OCI-LY3 (cell line): Measurements from ENCODE around the gene NCR2.

Experiments used
- H2AFZ ChIP-seq: fragments of 200-600, 300-600 bp; shearing (Covaris generic); 2 replicates; pipeline ENCODE4 v1.6.0; 2014; ENCODE audit warnings: antibody characterized with exemption, low read depth, low read length
- H3K27ac ChIP-seq: fragments of 200-600, 300-600 bp; sonication (generic); 2 replicates; pipeline ENCODE4 v1.5.1; 2014; ENCODE audit warnings: mild to moderate bottlenecking, low read length, moderate library complexity, mixed read lengths
- H3K27me3 ChIP-seq: fragments of 200-600, 300-600 bp; sonication (generic); 2 replicates; pipeline ENCODE4 v1.6.1; 2014; ENCODE audit warnings: low read depth, low read length, mixed read lengths
- H3K36me3 ChIP-seq: fragments of 200-600, 300-600 bp; sonication (generic); replicated peaks from 2 replicates; pipeline ENCODE3; 2014; ENCODE audit warnings: low read depth, low read length, mixed read lengths
- H3K4me1 ChIP-seq: fragments of 300-600, 200-600 bp; sonication (generic); 2 replicates; pipeline ENCODE4 v1.6.1; 2014; ENCODE audit warnings: low read length, mixed read lengths
- H3K4me2 ChIP-seq: fragments of 200-600, 300-600 bp; sonication (generic); 2 replicates; pipeline ENCODE4 v1.6.1; 2014; ENCODE audit warnings: low read length, mixed read lengths
- H3K4me3 ChIP-seq: fragments of 300-600, 200-600 bp; sonication (generic); 2 replicates; pipeline ENCODE4 v1.5.1; 2014; ENCODE audit warnings: antibody characterized with exemption, mild to moderate bottlenecking, low read length, moderate library complexity
- H3K79me2 ChIP-seq: fragments of 300-600, 200-600 bp; shearing (Covaris generic); 2 replicates; pipeline ENCODE4 v1.6.1; 2014; ENCODE audit warnings: mild to moderate bottlenecking, low read length, mixed read lengths
- H3K9ac ChIP-seq: fragments of 300-600, 200-600 bp; shearing (Covaris generic); 2 replicates; pipeline ENCODE4 v1.6.0; 2014; ENCODE audit warnings: mild to moderate bottlenecking, low read length, moderate library complexity
- H3K9me3 ChIP-seq: fragments of 200-600, 300-600 bp; shearing (Covaris generic); 2 replicates; pipeline ENCODE4 v1.6.1; 2014; ENCODE audit warnings: low read length, mixed read lengths; ENCODE audit not compliant: insufficient read depth
- H4K20me1 ChIP-seq: fragments of 200-600, 300-600 bp; sonication (generic); 2 replicates; pipeline ENCODE4 v1.6.1; 2016; ENCODE audit warnings: low read length, mixed read lengths; ENCODE audit not compliant: insufficient read depth
- CTCF ChIP-seq: fragments of 200-600, 300-600 bp; sonication (generic); IDR thresholded peaks from 2 replicates; pipeline ENCODE4 v1.5.1; 2014; ENCODE audit warnings: antibody characterized with exemption, low read length, low read depth
- EZH2phosphoT487 ChIP-seq: fragments of 200-600 bp; shearing (Covaris generic); IDR thresholded peaks from 2 replicates; pipeline ENCODE4 v1.6.1; 2018; ENCODE audit warnings: antibody characterized with exemption, mixed run types, low read depth

Gene NCR2

DNA sequence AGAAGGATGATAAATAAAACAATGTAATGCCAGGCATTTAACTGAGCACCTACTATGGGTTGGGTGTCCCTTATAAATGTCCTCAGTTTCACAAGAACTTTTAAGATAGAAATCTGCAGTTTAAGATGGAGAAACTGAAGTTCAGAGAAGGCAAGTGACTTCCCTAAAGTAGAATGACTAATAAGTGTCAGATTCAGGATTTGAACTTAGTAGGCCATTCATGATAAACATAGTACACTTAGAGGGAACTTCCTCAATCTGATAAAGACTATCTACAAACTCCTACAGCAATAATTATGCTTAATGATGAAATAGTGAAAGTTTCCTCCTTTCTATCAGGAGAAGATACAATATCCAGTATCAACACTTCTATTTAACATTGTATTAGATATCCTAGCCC lies 43.9 kb downstream of the NCR2 start:
- H3K9me3 ChIP-seq, result no peaks in the 10 kb centered on the region
- no peak overlapping the region for H3K4me2 ChIP-seq
- H3K4me1 ChIP-seq, result no peaks in the 10 kb centered on the region
- no peak overlapping the region for H2AFZ ChIP-seq
- H4K20me1 ChIP-seq, result no peaks in the 10 kb centered on the region
- TF ChIP-seq EZH2phosphoT487 (no peak), CTCF (no peak)
- no peak overlapping the region for H3K9ac ChIP-seq
- no peaks in the 10 kb centered on the region for H3K79me2 ChIP-seq
- no peak overlapping the region for H3K4me3 ChIP-seq
- H3K27ac ChIP-seq, result no peak overlapping the region
- H3K27me3 ChIP-seq, result peaks cover 56% of the 10 kb centered on the region
- no peaks in the 10 kb centered on the region for H3K36me3 ChIP-seq

GRCh38 chr6:41386594-41386993 lies 51.2 kb downstream of the NCR2 start:
- Histone ChIP-seq H3K27me3 (peaks cover 77% of the 10 kb centered on the region), H2AFZ (no peak overlapping the region), H3K9me3 (no peaks in the 10 kb centered on the region), H3K4me2 (no peak overlapping the region), H3K79me2 (no peaks in the 10 kb centered on the region), H3K9ac (no peak overlapping the region), H3K4me1 (no peaks in the 10 kb centered on the region), H3K27ac (no peak overlapping the region), H3K4me3 (no peak overlapping the region), H3K36me3 (no peaks in the 10 kb centered on the region), H4K20me1 (no peaks in the 10 kb centered on the region)
- TF ChIP-seq EZH2phosphoT487 (no peak), CTCF (no peak)

- Histone ChIP-seq H2AFZ (no peak overlapping the region), H3K79me2 (no peaks in the 10 kb centered on the region), H3K9me3 (0 out of 2 replicates have a peak, but pooled peaks cover 10% of the 10 kb centered on the region), H3K36me3 (no peaks in the 10 kb centered on the region), H3K27me3 (peaks cover 56% of the 10 kb centered on the region), H3K4me2 (no peak overlapping the region), H3K9ac (no peak overlapping the region), H4K20me1 (no peaks in the 10 kb centered on the region), H3K4me3 (no peak overlapping the region), H3K4me1 (no peaks in the 10 kb centered on the region), H3K27ac (no peak overlapping the region)
- TF ChIP-seq EZH2phosphoT487, result no peak
- no peak for TF ChIP-seq CTCF
Observed at GRCh38 chr6:41392246-41392645, 56.8 kb downstream of the NCR2 start.

DNA sequence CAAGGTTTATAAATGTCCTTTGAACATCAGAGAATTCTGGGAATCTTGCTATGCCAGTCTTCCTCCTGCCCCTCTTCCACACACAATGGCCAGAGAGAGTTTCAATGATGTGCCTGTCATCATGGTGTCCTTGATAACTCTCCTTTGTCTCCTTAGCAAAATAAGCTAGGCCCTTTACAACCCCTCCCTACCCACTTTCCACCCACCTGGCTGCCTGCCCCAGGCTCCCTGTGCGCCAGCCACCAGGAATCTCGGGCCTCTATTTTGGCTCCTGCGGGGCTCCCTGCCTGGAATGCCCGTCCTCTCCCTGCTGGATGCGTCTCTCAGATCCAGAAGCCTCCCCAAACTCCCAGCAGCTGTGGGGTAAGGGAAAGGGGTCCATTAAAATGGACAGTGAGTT lies 60.9 kb downstream of the NCR2 start:
- H3K9ac ChIP-seq, result no peak overlapping the region
- H3K9me3 ChIP-seq, result 0 out of 2 replicates have a peak, but pooled peaks cover 10% of the 10 kb centered on the region
- TF ChIP-seq EZH2phosphoT487 (no peak), CTCF (no peak)
- peaks cover 55% of the 10 kb centered on the region for H3K27me3 ChIP-seq
- no peaks in the 10 kb centered on the region for H4K20me1 ChIP-seq
- no peaks in the 10 kb centered on the region for H3K4me1 ChIP-seq
- H3K36me3 ChIP-seq, result no peaks in the 10 kb centered on the region
- H3K79me2 ChIP-seq, result no peaks in the 10 kb centered on the region
- H3K4me2 ChIP-seq, result no peak overlapping the region
- no peak overlapping the region for H3K27ac ChIP-seq
- H3K4me3 ChIP-seq, result no peak overlapping the region
- no peak overlapping the region for H2AFZ ChIP-seq
